NB4 (cell line): ENCODE results near the gene SS18L1.

Source experiments
- MYC ChIP-seq: IDR thresholded peaks from 2 replicates; pipeline ENCODE4 v1.6.1; 2011; ENCODE audit warnings: low read depth, low read length
- POLR2A ChIP-seq: IDR thresholded peaks from 2 replicates; pipeline ENCODE4 v1.6.1; 2011; ENCODE audit warnings: mild to moderate bottlenecking; ENCODE audit not compliant: insufficient read length; ENCODE audit errors: extremely low read depth
- TF ChIP-seq, protein P1 (sequence below): IDR thresholded peaks from one replicate; pipeline ENCODE4 v1.5.1; 2012; ENCODE audit warnings: low read depth, low read length

- TF ChIP-seq, protein P1, sequence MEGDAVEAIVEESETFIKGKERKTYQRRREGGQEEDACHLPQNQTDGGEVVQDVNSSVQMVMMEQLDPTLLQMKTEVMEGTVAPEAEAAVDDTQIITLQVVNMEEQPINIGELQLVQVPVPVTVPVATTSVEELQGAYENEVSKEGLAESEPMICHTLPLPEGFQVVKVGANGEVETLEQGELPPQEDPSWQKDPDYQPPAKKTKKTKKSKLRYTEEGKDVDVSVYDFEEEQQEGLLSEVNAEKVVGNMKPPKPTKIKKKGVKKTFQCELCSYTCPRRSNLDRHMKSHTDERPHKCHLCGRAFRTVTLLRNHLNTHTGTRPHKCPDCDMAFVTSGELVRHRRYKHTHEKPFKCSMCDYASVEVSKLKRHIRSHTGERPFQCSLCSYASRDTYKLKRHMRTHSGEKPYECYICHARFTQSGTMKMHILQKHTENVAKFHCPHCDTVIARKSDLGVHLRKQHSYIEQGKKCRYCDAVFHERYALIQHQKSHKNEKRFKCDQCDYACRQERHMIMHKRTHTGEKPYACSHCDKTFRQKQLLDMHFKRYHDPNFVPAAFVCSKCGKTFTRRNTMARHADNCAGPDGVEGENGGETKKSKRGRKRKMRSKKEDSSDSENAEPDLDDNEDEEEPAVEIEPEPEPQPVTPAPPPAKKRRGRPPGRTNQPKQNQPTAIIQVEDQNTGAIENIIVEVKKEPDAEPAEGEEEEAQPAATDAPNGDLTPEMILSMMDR = no peak
- TF ChIP-seq MYC (no peak), POLR2A (no peak)
Measured at GRCh38 chr20:62202083-62202395, 58.5 kb downstream of the SS18L1 start.
